Sigmoid colon (tissue), 7 donors: ENCODE results near the gene PTTG2. TPM values are rescaled to one million over a fixed set of nuclear protein-coding genes. Genes with fewer than 3 reads are reported as not detected.
A peak's percentile ranks its signal among the peaks of the same experiment; 100 is the strongest.

Experiments
- DNase-seq: peaks from one replicate; pipeline ENCODE4 v3.0.0-alpha.2; 2019
- H3K27ac ChIP-seq, 4 donors: fragments of 200-600 bp; sonication (generic); one replicate each; pipeline ENCODE4 v1.5.1; 2016 to 2019; ENCODE audit warnings: mild to moderate bottlenecking in 1 of 4
- H3K27me3 ChIP-seq, 3 donors: fragments of 200-600 bp; sonication (generic); one replicate each; pipeline ENCODE4 v1.5.1; 2019; ENCODE audit warnings: mild to moderate bottlenecking in 1 of 3
- H3K36me3 ChIP-seq, 4 donors: fragments of 200-600 bp; sonication (generic); one replicate each; pipeline ENCODE4 v1.5.1; 2016 to 2019
- H3K4me1 ChIP-seq, 4 donors: fragments of 200-600 bp; sonication (generic); one replicate each; pipeline ENCODE4 v1.5.1; 2017 to 2019
- H3K4me3 ChIP-seq, 4 donors: fragments of 200-600 bp; sonication (generic); one replicate each; pipeline ENCODE4 v1.5.1; 2017 to 2019; ENCODE audit warnings: mild to moderate bottlenecking in 2 of 4, moderate library complexity in 1 of 4
- H3K9me3 ChIP-seq, 4 donors: fragments of 200-600 bp in 3 of 4; sonication (generic) in 3 of 4; one replicate each; pipeline versions ENCODE4 v1.5.1 to v1.6.1; 2013 to 2019
- EP300 ChIP-seq, 4 donors: sonication (generic); formaldehyde crosslinking; IDR thresholded peaks; one replicate each; pipeline ENCODE4 v1.6.1; 2017; ENCODE audit warnings: antibody characterized with exemption in 4 of 4
- POLR2A ChIP-seq, 2 donors: fragments of 450-650 bp; IDR thresholded peaks; one replicate each; pipeline ENCODE4 v1.6.1; 2016; ENCODE audit warnings: antibody characterized with exemption in 2 of 2, mild to moderate bottlenecking in 2 of 2, moderate library complexity in 2 of 2
- POLR2AphosphoS5 ChIP-seq, 4 donors: sonication (generic); formaldehyde crosslinking; IDR thresholded peaks; one replicate each; pipeline ENCODE4 v1.6.1; 2017; ENCODE audit warnings: antibody characterized with exemption in 4 of 4
- WGBS, 2 donors: extraction: QIAGEN DNeasy Blood & Tissue Kit; methylation state at CpG; one replicate each; pipeline ENCODE4 v1.1.7; 2013; 5-methylcytosine and 5-hydroxymethylcytosine counted together
- intact Hi-C: fragments of 100-400 bp; cut with DNase I; formaldehyde crosslinking; loops from one replicate; pipeline ENCODE4 v1.15.1; 2023
- polyA plus RNA-seq, 3 donors: library from polyadenylated mRNA; stranded (reverse); fragments of 200-250 nt; gene quantifications; one replicate each; pipeline ENCODE4 v1.2.3, GENCODE V29; 2013
- total RNA-seq, 4 donors: library from RNA; depleted of rRNA; stranded (reverse); fragments of >200 nt; gene quantifications; one replicate each; pipeline ENCODE4 v1.1.0, GENCODE V29; 2016
- TF ChIP-seq, protein P1 (sequence below), 4 experiments: fragments of 450-650 bp in 3 of 4; fragments of 200-600 bp in 1 of 4; IDR thresholded peaks; one replicate each; pipeline ENCODE4 v1.5.1; 2016 to 2019; ENCODE audit warnings: antibody characterized with exemption in 4 of 4, mild to moderate bottlenecking in 3 of 4, moderate library complexity in 2 of 4
- donor health status: healthy with polysubstance abuse.
- donor health status: Bipolar disorder and iron deficiency.
- donor health status: healthy.

PTTG2 gene
- total and polyA plus RNA-seq, 7 donors = 0.28 to 7.7 (median 5.7) TPM; not detected in 2

DNA sequence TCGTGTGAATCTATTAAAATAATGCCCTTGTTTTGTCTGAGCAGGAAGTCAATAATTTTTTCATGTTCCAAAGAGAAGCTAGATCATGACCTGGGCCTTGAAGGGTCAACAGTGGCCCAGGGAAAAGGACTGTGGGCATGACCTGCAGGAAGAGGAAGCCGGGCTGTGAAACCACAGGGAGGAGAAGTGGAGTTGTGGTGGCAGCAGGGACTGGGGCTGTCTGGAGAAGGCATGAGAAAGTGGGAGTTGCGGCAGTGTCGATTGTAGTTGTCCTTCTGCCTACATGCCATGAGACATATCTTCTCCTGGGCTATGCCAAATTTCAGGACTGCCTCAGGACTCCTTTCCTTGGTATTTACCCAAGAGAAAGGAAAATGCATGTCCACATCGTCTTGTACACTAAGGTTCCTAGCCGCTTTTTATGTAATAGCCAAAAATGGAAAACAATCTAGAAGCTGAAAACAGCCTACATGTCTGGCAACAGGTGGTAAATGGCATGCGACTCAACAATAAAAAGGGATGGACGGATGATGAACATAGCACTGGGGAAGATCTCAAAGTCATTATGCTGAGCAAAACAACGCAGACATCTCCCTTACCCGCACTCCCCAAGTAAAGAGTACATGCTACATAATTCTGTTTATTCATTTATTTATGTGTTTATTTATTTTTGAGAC is 13.6 kb upstream of the PTTG2 start:
- Histone ChIP-seq H3K36me3 (no peaks in the 10 kb centered on the region), H3K4me1 (peaks cover 0 to 39% (median 29%) of the 10 kb centered on the region in 4 donors), H3K9me3 (no peaks in the 10 kb centered on the region), H3K4me3 (no peak overlapping the region), H3K27me3 (no peaks in the 10 kb centered on the region), H3K27ac (no peak overlapping the region)
- intact Hi-C loops = no loop called here
- DNase-seq = no peak
- 78 to 88% methylated on average over 10 of the region's 10 CpGs for WGBS, 2 donors
- TF ChIP-seq POLR2AphosphoS5 (IDR thresholded peaks at IDR 0.05) (no peak), POLR2A (IDR thresholded peaks at IDR 0.05) (no peak)
- TF ChIP-seq, protein P1, sequence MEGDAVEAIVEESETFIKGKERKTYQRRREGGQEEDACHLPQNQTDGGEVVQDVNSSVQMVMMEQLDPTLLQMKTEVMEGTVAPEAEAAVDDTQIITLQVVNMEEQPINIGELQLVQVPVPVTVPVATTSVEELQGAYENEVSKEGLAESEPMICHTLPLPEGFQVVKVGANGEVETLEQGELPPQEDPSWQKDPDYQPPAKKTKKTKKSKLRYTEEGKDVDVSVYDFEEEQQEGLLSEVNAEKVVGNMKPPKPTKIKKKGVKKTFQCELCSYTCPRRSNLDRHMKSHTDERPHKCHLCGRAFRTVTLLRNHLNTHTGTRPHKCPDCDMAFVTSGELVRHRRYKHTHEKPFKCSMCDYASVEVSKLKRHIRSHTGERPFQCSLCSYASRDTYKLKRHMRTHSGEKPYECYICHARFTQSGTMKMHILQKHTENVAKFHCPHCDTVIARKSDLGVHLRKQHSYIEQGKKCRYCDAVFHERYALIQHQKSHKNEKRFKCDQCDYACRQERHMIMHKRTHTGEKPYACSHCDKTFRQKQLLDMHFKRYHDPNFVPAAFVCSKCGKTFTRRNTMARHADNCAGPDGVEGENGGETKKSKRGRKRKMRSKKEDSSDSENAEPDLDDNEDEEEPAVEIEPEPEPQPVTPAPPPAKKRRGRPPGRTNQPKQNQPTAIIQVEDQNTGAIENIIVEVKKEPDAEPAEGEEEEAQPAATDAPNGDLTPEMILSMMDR (IDR thresholded peaks at IDR 0.05) = no peak

- WGBS, 2 donors = 62 to 84% methylated on average over 4 of the region's 4 CpGs
- intact Hi-C loops = no loop called here
- H3K27ac ChIP-seq = no peak overlapping the region
Observed at GRCh38 chr4:37948542-37948941, 11.7 kb upstream of the PTTG2 start.

DNA sequence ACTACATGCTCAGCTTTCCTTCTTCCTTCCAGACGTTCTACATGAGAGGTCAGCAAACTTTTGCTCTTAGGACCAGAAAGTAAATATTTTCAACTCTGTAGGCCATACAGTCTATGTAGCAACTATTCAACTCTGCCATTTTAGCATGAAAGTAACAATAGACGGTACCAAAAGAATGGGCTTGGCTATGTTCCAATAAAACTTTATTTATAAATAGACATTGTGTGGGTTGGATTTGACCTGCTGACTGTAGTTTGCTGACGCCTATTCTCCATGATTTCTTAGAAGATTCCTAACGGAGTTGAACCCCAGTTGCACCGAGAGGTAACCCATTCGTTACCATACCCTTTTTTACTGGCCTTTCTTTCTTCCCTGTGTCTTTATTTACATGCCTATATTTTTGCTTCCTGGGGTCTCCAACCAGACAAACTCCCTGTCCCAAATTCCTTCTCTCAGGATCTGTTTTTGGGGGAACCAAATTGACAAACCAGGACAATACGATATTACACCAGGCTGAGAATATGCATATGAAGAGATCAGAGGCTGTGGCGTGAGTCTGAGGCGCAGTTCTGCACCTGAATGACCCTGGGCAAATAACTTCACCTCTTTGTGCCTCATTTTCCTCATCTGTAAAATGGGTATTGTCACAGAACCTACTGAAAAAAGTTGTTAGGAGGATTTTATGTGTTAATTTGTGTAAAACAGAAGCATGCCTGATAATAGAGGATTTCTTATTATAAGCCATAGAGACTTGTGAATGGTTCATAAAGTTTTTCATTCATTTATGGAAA is 10.4 kb upstream of the PTTG2 start:
- DNase-seq = no peak
- TF ChIP-seq, protein P1 (IDR thresholded peaks at IDR 0.05) = no peak
- TF ChIP-seq EP300 (IDR thresholded peaks at IDR 0.05) = no peak
- TF ChIP-seq POLR2AphosphoS5 (IDR thresholded peaks at IDR 0.05) = no peak
- no peak for TF ChIP-seq POLR2A (IDR thresholded peaks at IDR 0.05)
- Histone ChIP-seq H3K27me3 (no peaks in the 10 kb centered on the region), H3K9me3 (no peaks in the 10 kb centered on the region), H3K4me1 (peaks cover 0 to 50% (median 37%) of the 10 kb centered on the region in 4 donors), H3K36me3 (peaks cover 0 to 5% (median 0%) of the 10 kb centered on the region in 4 donors), H3K4me3 (no peak overlapping the region), H3K27ac (peak overlapping the region in 1 of 4 donors; percentile 33)
- WGBS, 2 donors = 87 to 89% methylated on average over 9 of the region's 9 CpGs
- intact Hi-C loops = no loop called here

More at GRCh38 chr4:37948542-37948941, 11.7 kb upstream of the PTTG2 start:
- peaks cover 0 to 53% (median 35%) of the 10 kb centered on the region in 4 donors for H3K4me1 ChIP-seq
- no peaks in the 10 kb centered on the region for H3K9me3 ChIP-seq
- TF ChIP-seq POLR2AphosphoS5 (IDR thresholded peaks at IDR 0.05) (no peak), EP300 (IDR thresholded peaks at IDR 0.05) (no peak), POLR2A (IDR thresholded peaks at IDR 0.05) (no peak)
- TF ChIP-seq, protein P1 (IDR thresholded peaks at IDR 0.05) = no peak
- no peak overlapping the region for H3K4me3 ChIP-seq
- peaks cover 0 to 5% (median 0%) of the 10 kb centered on the region in 4 donors for H3K36me3 ChIP-seq
- no peak for DNase-seq
- no peaks in the 10 kb centered on the region for H3K27me3 ChIP-seq

- H3K27me3 ChIP-seq = no peaks in the 10 kb centered on the region
- no peak for DNase-seq
- H3K36me3 ChIP-seq = peaks cover 0 to 5% (median 0%) of the 10 kb centered on the region in 4 donors
- peaks cover 0 to 36% (median 27%) of the 10 kb centered on the region in 4 donors for H3K4me1 ChIP-seq
- no peaks in the 10 kb centered on the region for H3K9me3 ChIP-seq
- intact Hi-C loops = no loop called here
- TF ChIP-seq POLR2AphosphoS5 (IDR thresholded peaks at IDR 0.05) = no peak
- WGBS, 2 donors = 55 to 69% methylated on average over 10 of the region's 10 CpGs
- peak overlapping the region in 2 of 4 donors; percentile 1 to 50 for H3K27ac ChIP-seq
- H3K4me3 ChIP-seq = no peak overlapping the region
Observed at GRCh38 chr4:37951461-37952352, 8.5 kb upstream of the PTTG2 start.
